Fibroblast of lung (primary cell): ENCODE results near the gene NAP1L1. TPM values are rescaled to one million over a fixed set of nuclear protein-coding genes. Genes with fewer than 3 reads are reported as not detected.

Source experiments
- DNase-seq, 2 donors: peaks; one replicate each; pipeline versions ENCODE4 v3.0.0 to v3.0.0-alpha.2; 2010; ENCODE audit warnings: low read depth in 2 of 2
- H2AFZ ChIP-seq: 2 replicates; pipeline ENCODE4 v1.5.1; 2012; ENCODE audit warnings: low read length, control low read depth, inconsistent platforms
- H3K27ac ChIP-seq: 2 replicates; pipeline ENCODE4 v1.5.1; 2011; ENCODE audit warnings: low read length, control low read depth; ENCODE audit not compliant: insufficient read depth
- H3K27me3 ChIP-seq: 2 replicates; pipeline ENCODE4 v1.5.1; 2011; ENCODE audit warnings: mild to moderate bottlenecking, low read length; ENCODE audit not compliant: control insufficient read depth, insufficient read depth
- H3K36me3 ChIP-seq: 2 replicates; pipeline ENCODE4 v1.5.1; 2011; ENCODE audit warnings: low read length; ENCODE audit not compliant: control insufficient read depth, insufficient read depth
- H3K4me1 ChIP-seq: 2 replicates; pipeline ENCODE4 v1.5.1; 2011; ENCODE audit warnings: low read length; ENCODE audit not compliant: control insufficient read depth, insufficient read depth; ENCODE audit errors: extremely low read depth
- H3K4me2 ChIP-seq: 2 replicates; pipeline ENCODE4 v1.5.1; 2011; ENCODE audit warnings: low read length, control low read depth; ENCODE audit not compliant: insufficient read depth; ENCODE audit errors: extremely low read depth
- H3K4me3 ChIP-seq, 4 experiments: fragments of 200-600 bp in 1 of 4; sonication (generic) in 1 of 4; replicated peaks in 1 of 4; 2 replicates each; pipeline ENCODE4 v1.5.1; 2011 to 2016; ENCODE audit warnings: low read length in 4 of 4, low read depth in 3 of 4, mild to moderate bottlenecking in 3 of 4, control low read depth in 2 of 4, inconsistent platforms in 1 of 4, mixed read lengths in 1 of 4; ENCODE audit not compliant: insufficient read depth in 1 of 4; ENCODE audit errors: control extremely low read depth in 1 of 4
- H3K79me2 ChIP-seq: 2 replicates; pipeline ENCODE4 v1.5.1; 2012; ENCODE audit warnings: mild to moderate bottlenecking, low read length, inconsistent platforms; ENCODE audit not compliant: control insufficient read depth, insufficient read depth
- H3K9ac ChIP-seq: 2 replicates; pipeline ENCODE4 v1.5.1; 2011; ENCODE audit warnings: mild to moderate bottlenecking, low read length, control low read depth; ENCODE audit not compliant: insufficient read depth
- H3K9me3 ChIP-seq: 2 replicates; pipeline ENCODE4 v1.5.1; 2012; ENCODE audit warnings: low read depth, low read length; ENCODE audit not compliant: control insufficient read depth, insufficient read depth
- H4K20me1 ChIP-seq: 2 replicates; pipeline ENCODE4 v1.5.1; 2011; ENCODE audit warnings: low read length; ENCODE audit not compliant: control insufficient read depth, insufficient read depth; ENCODE audit errors: extremely low read depth
- EZH2 ChIP-seq: IDR thresholded peaks from 2 replicates; pipeline ENCODE4 v1.5.1; 2012; ENCODE audit warnings: low read length, control low read depth, mild to moderate bottlenecking; ENCODE audit errors: missing control alignments
- polyA plus RNA-seq, 2 donors: library from polyadenylated mRNA; depleted of rRNA in 1 of 2; stranded (reverse) in 1 of 2; unstranded in 1 of 2; fragments of >200 nt; gene quantifications; 2 replicates each; pipeline ENCODE4 v1.2.1, GENCODE V29; 2011 to 2012; ENCODE audit warnings: missing spikeins in 1 of 2
- total RNA-seq: library from RNA; depleted of rRNA; stranded (reverse); fragments of >200 nt; gene quantifications from 2 replicates; pipeline ENCODE4 v1.2.1, GENCODE V29; 2014
- TF ChIP-seq, protein P1 (sequence below), 2 donors: IDR thresholded peaks in 1 of 2; conservative IDR thresholded peaks in 1 of 2; 1 replicate in 1 of 2; 2 replicates in 1 of 2; pipeline ENCODE4 v1.5.1; 2011 to 2012; ENCODE audit warnings: low read length in 2 of 2, control low read depth in 1 of 2, inconsistent platforms in 1 of 2, low read depth in 1 of 2, mild to moderate bottlenecking in 1 of 2

Gene NAP1L1
- total and polyA plus RNA-seq, 2 donors (not counting 1 experiment from before 2014, with no cell fraction given), result 275 to 695 TPM

DNA sequence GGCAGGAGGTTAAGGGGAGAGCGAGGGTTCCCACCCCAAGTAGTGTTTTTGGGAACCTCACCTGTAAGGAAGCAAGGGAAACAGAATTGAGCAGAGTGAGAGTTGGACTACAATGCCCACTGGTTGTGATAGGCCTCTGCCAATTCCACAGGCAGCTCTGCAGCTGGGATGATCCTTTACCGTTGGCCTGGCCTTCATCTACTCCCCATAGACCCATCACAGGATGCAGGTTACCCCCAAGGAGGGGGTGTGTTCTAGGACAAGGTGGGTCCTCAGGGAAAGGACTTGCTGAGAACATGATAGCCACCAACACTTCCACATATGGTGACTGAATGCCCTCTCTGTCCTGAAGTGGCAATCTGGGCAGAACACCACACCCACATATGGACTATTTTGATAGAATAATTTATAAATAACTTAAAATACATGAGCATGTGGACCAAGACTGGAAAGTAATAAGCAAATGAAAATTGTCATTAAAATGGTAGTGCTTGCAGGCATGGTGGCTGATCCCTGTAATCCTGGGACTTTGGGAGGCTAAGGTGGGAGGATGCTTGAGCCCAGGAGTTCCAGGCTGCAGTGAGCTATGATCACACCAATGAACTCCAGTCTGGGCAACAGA is 61.3 kb downstream of the NAP1L1 start:
- H3K79me2 ChIP-seq, result peaks cover 16% of the 10 kb centered on the region
- TF ChIP-seq EZH2, result no peak
- TF ChIP-seq, protein P1, sequence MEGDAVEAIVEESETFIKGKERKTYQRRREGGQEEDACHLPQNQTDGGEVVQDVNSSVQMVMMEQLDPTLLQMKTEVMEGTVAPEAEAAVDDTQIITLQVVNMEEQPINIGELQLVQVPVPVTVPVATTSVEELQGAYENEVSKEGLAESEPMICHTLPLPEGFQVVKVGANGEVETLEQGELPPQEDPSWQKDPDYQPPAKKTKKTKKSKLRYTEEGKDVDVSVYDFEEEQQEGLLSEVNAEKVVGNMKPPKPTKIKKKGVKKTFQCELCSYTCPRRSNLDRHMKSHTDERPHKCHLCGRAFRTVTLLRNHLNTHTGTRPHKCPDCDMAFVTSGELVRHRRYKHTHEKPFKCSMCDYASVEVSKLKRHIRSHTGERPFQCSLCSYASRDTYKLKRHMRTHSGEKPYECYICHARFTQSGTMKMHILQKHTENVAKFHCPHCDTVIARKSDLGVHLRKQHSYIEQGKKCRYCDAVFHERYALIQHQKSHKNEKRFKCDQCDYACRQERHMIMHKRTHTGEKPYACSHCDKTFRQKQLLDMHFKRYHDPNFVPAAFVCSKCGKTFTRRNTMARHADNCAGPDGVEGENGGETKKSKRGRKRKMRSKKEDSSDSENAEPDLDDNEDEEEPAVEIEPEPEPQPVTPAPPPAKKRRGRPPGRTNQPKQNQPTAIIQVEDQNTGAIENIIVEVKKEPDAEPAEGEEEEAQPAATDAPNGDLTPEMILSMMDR (conservative IDR thresholded peaks at IDR 0.05 in 1 of 2, IDR thresholded peaks at IDR 0.05 in 1 of 2; ENCODE audit: low read depth in 1 of 2, low read length in 2 of 2), result no peak
- H3K9me3 ChIP-seq, result no peaks in the 10 kb centered on the region
- H3K9ac ChIP-seq, result no peak overlapping the region
- H3K4me2 ChIP-seq, result no peak overlapping the region
- no peaks in the 10 kb centered on the region for H4K20me1 ChIP-seq
- H3K4me3 ChIP-seq, result no peak overlapping the region
- no peak overlapping the region for H3K27ac ChIP-seq
- H3K4me1 ChIP-seq, result peaks cover 14% of the 10 kb centered on the region
- H3K36me3 ChIP-seq, result no peaks in the 10 kb centered on the region
- no peak overlapping the region for H2AFZ ChIP-seq
- no peaks in the 10 kb centered on the region for H3K27me3 ChIP-seq
- DNase-seq, result peak in 1 of 2 donors; percentile 50

DNA sequence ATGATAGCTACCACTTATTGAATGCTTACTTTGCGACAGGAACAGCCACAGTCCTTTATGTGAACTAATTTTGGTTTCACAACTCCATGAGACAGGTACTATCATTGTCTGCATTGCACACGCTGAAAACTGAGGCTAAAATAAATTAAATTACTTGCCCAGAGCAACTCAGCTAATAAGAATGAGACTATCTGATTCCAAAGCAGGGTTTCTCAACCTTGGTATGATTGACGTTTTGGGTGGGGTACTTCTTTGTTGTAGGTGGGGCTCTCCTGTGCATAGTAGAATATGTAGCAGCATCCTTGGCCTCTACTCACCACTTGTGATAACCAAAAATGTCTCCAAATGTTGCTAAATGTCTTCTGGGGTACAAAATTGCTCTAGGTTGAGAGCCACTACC is 62.0 kb downstream of the NAP1L1 start:
- H3K4me1 ChIP-seq, result peaks cover 14% of the 10 kb centered on the region
- no peak for TF ChIP-seq EZH2
- TF ChIP-seq, protein P1 (conservative IDR thresholded peaks at IDR 0.05 in 1 of 2, IDR thresholded peaks at IDR 0.05 in 1 of 2; ENCODE audit: low read depth in 1 of 2, low read length in 2 of 2), result no peak
- H3K9ac ChIP-seq, result no peak overlapping the region
- H3K9me3 ChIP-seq, result no peaks in the 10 kb centered on the region
- H3K36me3 ChIP-seq, result no peaks in the 10 kb centered on the region
- no peak overlapping the region for H3K27ac ChIP-seq
- peaks cover 9% of the 10 kb centered on the region for H3K79me2 ChIP-seq
- no peaks in the 10 kb centered on the region for H4K20me1 ChIP-seq
- no peak overlapping the region for H3K4me2 ChIP-seq
- DNase-seq, result no peak
- no peaks in the 10 kb centered on the region for H3K27me3 ChIP-seq
- H3K4me3 ChIP-seq, result no peak overlapping the region
- H2AFZ ChIP-seq, result no peak overlapping the region

DNA sequence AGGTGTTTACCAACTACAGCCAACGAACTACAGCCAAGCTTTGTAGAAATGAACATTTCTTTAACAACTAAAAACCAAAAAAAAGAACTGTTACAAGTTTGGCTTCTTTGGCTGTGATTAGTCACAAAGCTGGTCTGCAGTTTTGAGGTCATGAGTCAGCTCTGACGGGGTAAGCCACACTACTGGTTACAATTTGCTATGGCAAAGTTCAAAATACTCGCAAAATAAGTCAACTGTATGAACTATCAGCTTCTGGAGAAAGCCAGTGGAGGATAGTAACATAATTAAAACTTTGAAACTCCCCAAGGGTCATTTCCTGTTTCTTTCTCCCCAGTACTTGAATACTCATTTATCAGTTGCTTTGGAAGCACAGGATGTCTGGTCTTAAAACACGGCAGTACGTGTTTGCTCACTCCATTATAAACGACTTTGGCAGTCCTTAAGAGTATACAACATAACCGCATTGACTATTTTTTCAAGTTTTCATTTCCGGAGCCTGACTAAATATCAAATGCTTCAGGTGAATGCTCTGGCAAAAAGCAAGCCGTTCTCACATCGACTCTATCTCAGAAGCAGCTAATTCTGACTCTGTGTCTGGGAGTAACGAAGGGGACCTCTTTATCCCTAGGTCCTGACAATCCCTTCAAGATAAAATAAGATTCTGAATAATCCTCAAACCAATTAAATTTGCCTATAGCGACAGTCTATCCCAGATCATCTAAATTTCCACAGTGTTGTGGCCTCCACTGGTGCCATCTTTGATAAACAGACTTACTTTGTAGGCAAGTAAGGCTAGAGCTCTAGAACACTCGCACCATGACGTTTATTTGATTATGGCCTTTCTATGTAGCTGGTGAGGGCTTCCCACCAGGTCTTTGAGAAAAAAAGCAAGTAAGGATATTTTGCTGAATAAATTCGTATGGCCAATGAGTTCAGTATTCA is 63.5 kb downstream of the NAP1L1 start:
- TF ChIP-seq EZH2, result no peak
- TF ChIP-seq, protein P1 (conservative IDR thresholded peaks at IDR 0.05 in 1 of 2, IDR thresholded peaks at IDR 0.05 in 1 of 2; ENCODE audit: low read depth in 1 of 2, low read length in 2 of 2), result no peak
- peaks cover 14% of the 10 kb centered on the region for H3K4me1 ChIP-seq
- peak; percentile 99 for DNase-seq
- no peak overlapping the region for H2AFZ ChIP-seq
- peak overlapping the region; percentile 9 for H3K4me2 ChIP-seq
- H3K79me2 ChIP-seq, result no peaks in the 10 kb centered on the region
- H3K9ac ChIP-seq, result peak overlapping the region; percentile 21
- H3K9me3 ChIP-seq, result no peaks in the 10 kb centered on the region
- no peaks in the 10 kb centered on the region for H3K36me3 ChIP-seq
- H4K20me1 ChIP-seq, result no peaks in the 10 kb centered on the region
- peak overlapping the region in 1 of 4 experiments; percentile 31 for H3K4me3 ChIP-seq
- H3K27ac ChIP-seq, result peak overlapping the region; percentile 76
- H3K27me3 ChIP-seq, result no peaks in the 10 kb centered on the region
